GM18499 (cell line): ENCODE measurements around the gene MBD3L3.
"Not testable (repeated sequence)": the region's sequence is repeated elsewhere in the genome, so short reads cannot be mapped to it uniquely, and the experiment has no call there.

ENCODE experiments used
- ATAC-seq: cut with Tn5 transposase; IDR thresholded peaks from one replicate; pipeline ENCODE4 v1.9.1; 2021; ENCODE audit warnings: moderate number of reproducible peaks; ENCODE audit not compliant: insufficient read depth, unreplicated experiment

The MBD3L3 gene

GRCh38 chr19:7063764-7064418, 5.4 kb upstream of the MBD3L3 start:
- ATAC-seq: no peak

GRCh38 chr19:7063339-7063738, 4.9 kb upstream of the MBD3L3 start:
- ATAC-seq: no peak

GRCh38 chr19:7059977-7060376, 1.5 kb upstream of the MBD3L3 start:
- ATAC-seq: not testable (repeated sequence)

- not testable (repeated sequence) for ATAC-seq
Observed at GRCh38 chr19:7056371-7056770, 2.1 kb downstream of the MBD3L3 start.

- not testable (repeated sequence) for ATAC-seq
Observed at GRCh38 chr19:7055679-7056078, 2.8 kb downstream of the MBD3L3 start.

GRCh38 chr19:7054635-7055368, 3.7 kb downstream of the MBD3L3 start:
- ATAC-seq: not testable (repeated sequence)

- not testable (repeated sequence) for ATAC-seq
Observed at GRCh38 chr19:7052896-7053295, 5.6 kb downstream of the MBD3L3 start.

GRCh38 chr19:7051421-7051820, 7.1 kb downstream of the MBD3L3 start:
- ATAC-seq: not testable (repeated sequence)

GRCh38 chr19:7049021-7049420, 9.5 kb downstream of the MBD3L3 start, which contains the start of gene MBD3L2:
TSS of gene MBD3L2 (plus strand) at chr19:7049321. CDS start at chr19:7049374, 53 bp downstream.
- ATAC-seq: not testable (repeated sequence)

GRCh38 chr19:7041563-7041962, 16.9 kb downstream of the MBD3L3 start:
- not testable (repeated sequence) for ATAC-seq

GRCh38 chr19:7040079-7040478, 18.4 kb downstream of the MBD3L3 start, which contains the start of gene MBD3L4:
TSS of gene MBD3L4 (minus strand) at chr19:7040179. CDS start at chr19:7040144, 35 bp downstream.
- not testable (repeated sequence) for ATAC-seq

- not testable (repeated sequence) for ATAC-seq
Observed at GRCh38 chr19:7030278-7030677, 28.2 kb downstream of the MBD3L3 start, which contains the start of gene MBD3L5. TSS of gene MBD3L5 (plus strand) at chr19:7030578. CDS start at chr19:7030612, 34 bp downstream.

- ATAC-seq: not testable (repeated sequence)
Observed at GRCh38 chr19:7028790-7029189, 29.7 kb downstream of the MBD3L3 start.

- ATAC-seq: not testable (repeated sequence)
Observed at GRCh38 chr19:7021331-7021730, 37.1 kb downstream of the MBD3L3 start, which contains the start of gene MBD3L2B. TSS of gene MBD3L2B (minus strand) at chr19:7021431. CDS start at chr19:7021397, 34 bp downstream.

- ATAC-seq: no peak
Observed at GRCh38 chr19:7018828-7019227, 39.6 kb downstream of the MBD3L3 start.

GRCh38 chr19:7013678-7014077, 44.8 kb downstream of the MBD3L3 start:
- no peak for ATAC-seq

GRCh38 chr19:7010722-7011593, 47.5 kb downstream of the MBD3L3 start:
- no peak for ATAC-seq

- no peak for ATAC-seq
Observed at GRCh38 chr19:7007859-7008258, 50.6 kb downstream of the MBD3L3 start.
